Thyroid gland (tissue), 4 donors: ENCODE data around the gene UBA52. TPM values are rescaled to one million over a fixed set of nuclear protein-coding genes. Genes with fewer than 3 reads are reported as not detected.
"Not testable (repeated sequence)": the region's sequence is repeated elsewhere in the genome, so short reads cannot be mapped to it uniquely, and the experiment has no call there.

Experiments
- DNase-seq, 2 donors: peaks; one replicate each; pipeline ENCODE4 v3.0.0-alpha.2; 2019
- H3K27ac ChIP-seq, 3 donors: fragments of 200-600 bp; sonication (generic); 1 replicate in 2 of 3; 2 replicates in 1 of 3; pipeline ENCODE4 v1.5.1; 2016 to 2019; ENCODE audit warnings: mild to moderate bottlenecking in 1 of 3, moderate library complexity in 1 of 3
- H3K27me3 ChIP-seq: fragments of 200-600 bp; sonication (generic); one replicate; pipeline ENCODE4 v1.5.1; 2019
- H3K36me3 ChIP-seq, 2 donors: fragments of 200-600 bp; sonication (generic); one replicate each; pipeline ENCODE4 v1.5.1; 2016 to 2019
- H3K4me1 ChIP-seq, 2 donors: fragments of 200-600 bp; sonication (generic); one replicate each; pipeline ENCODE4 v1.5.1; 2017 to 2019
- H3K4me3 ChIP-seq, 3 donors: fragments of 200-600 bp; sonication (generic); replicated peaks in 1 of 3; 1 replicate in 2 of 3; 2 replicates in 1 of 3; pipeline ENCODE4 v1.5.1; 2016; ENCODE audit warnings: mild to moderate bottlenecking in 1 of 3
- H3K9me3 ChIP-seq: fragments of 200-600 bp; sonication (generic); one replicate; pipeline ENCODE4 v1.5.1; 2017
- CTCF ChIP-seq, 6 experiments: fragments of 200-600 bp in 3 of 6; fragments of 450-650 bp in 3 of 6; sonication (generic) in 3 of 6; IDR thresholded peaks; one replicate each; pipeline ENCODE4 v1.5.1; 2016 to 2019; ENCODE audit warnings: antibody characterized with exemption in 6 of 6, mild to moderate bottlenecking in 2 of 6, inconsistent platforms in 1 of 6, moderate library complexity in 1 of 6
- POLR2A ChIP-seq, 2 donors: fragments of 450-650 bp; IDR thresholded peaks; one replicate each; pipeline ENCODE4 v1.6.1; 2017; ENCODE audit warnings: antibody characterized with exemption in 2 of 2, mild to moderate bottlenecking in 2 of 2, moderate library complexity in 1 of 2
- WGBS, 2 donors: methylation state at CpG; one replicate each; pipeline ENCODE4 v1.1.5; 2017; 5-methylcytosine and 5-hydroxymethylcytosine counted together
- intact Hi-C: fragments of 100-400 bp; cut with DNase I; formaldehyde crosslinking; loops from one replicate; pipeline ENCODE4 v1.15.1; 2023
- total RNA-seq, 4 donors: library from RNA; depleted of rRNA; stranded (reverse); fragments of >200 nt; gene quantifications; one replicate each; pipeline ENCODE4 v1.2.3, GENCODE V29; 2016

Gene UBA52
- total RNA-seq, 4 donors from 2014 or later: 395 to 726 (median 521) TPM

DNA sequence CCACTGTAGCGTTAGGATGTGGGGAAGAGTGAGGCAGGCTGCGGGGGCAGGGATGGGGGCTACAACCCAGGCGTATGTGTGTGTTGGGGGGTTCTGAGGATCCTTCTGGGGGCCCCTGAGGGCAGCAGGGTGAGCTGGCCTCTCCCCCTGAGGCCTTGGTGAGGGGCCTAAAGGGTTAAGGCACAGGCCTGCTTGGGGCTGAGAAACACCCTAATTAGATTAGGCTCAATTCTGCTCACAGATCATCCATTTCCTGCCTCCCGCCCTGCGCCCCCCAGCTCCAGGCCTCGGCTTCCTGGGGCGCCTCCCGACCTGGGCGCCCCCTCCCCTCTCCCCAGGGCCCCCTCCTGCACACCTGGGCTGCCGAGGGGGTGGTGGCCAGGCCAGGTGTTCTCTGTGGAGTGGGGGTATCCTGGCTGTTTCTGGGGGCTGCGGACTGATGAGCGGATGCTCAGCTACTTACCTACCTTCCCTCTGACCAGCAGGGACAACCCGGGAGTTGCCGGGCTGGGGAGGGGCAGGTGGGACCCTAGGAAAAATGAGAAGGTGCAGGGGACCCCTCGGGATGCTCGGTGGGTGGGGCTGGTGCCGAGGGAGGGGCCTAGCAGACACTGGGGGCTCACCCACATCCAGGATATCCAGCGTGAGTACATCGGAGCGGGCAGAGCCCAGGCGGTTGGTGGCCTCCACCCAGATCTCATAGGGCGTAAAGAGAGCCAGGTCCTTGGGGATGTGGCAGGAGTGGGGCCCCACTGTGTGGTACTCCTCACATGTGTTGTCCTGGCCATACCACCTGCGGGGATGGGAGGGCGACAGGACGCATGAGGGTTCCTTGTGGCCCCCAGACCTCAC, 26.4 kb downstream of the UBA52 start:
- intact Hi-C loops: loop anchor here (5.0 kb wide), 1 partner anchor 79 kb away; no protein-coding TSS in a partner anchor
- no peak for TF ChIP-seq CTCF (IDR thresholded peaks at IDR 0.05)
- Histone ChIP-seq H3K27me3 (no peaks in the 10 kb centered on the region), H3K9me3 (no peaks in the 10 kb centered on the region), H3K4me1 (peaks cover 10 to 20% of the 10 kb centered on the region in 2 donors), H3K27ac (no peak overlapping the region), H3K36me3 (no peaks in the 10 kb centered on the region), H3K4me3 (no peak overlapping the region)
- no peak for DNase-seq
- WGBS, 2 donors: 54 to 62% methylated on average over 14 to 25 of the region's 25 CpGs

- Histone ChIP-seq H3K9me3 (no peaks in the 10 kb centered on the region), H3K36me3 (no peaks in the 10 kb centered on the region), H3K4me1 (peaks cover 8 to 16% of the 10 kb centered on the region in 2 donors), H3K4me3 (no peak overlapping the region), H3K27ac (no peak overlapping the region), H3K27me3 (peaks cover 9% of the 10 kb centered on the region)
- DNase-seq: no peak
- intact Hi-C loops: loop anchor here (5.0 kb wide), 1 partner anchor 78 kb away; no protein-coding TSS in a partner anchor
- 72 to 86% methylated on average over 4 to 20 of the region's 20 CpGs for WGBS, 2 donors
- TF ChIP-seq POLR2A (IDR thresholded peaks at IDR 0.05) (no peak), CTCF (IDR thresholded peaks at IDR 0.05) (no peak)
Observed at GRCh38 chr19:18599485-18599884, 27.8 kb downstream of the UBA52 start.

DNA sequence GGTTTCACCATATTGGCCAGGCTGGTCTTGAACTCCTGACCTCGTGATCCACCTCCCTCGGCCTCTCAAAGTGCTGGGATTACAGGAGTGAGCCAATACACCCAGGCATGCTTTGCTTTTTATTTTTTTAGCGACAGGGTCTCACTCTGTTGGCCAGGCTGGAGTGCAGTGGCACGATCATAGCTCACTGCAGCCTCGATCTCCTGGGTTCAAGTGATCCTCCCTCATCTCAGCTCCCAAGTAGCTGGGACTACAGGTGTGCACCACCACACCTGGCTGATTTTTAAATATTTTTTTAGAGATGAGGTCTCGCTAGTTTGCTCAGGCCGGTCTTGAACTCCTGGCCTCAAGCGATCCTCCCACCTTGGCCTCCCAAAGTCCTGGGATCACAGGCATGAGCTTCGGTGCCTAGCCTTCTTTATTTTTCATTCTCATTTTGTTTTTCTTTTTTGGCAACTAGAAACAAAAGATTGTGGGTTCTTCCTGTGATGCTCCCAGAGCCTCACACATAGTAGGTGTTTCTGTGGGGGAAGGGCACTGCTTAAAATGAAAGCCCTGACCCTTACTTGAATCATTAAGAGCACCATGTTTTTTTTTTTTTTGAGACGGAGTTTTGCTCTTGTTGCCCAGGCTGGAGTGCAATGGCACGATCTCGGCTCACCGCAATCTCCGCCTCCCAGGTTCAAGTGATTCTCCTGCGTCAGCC, 29.2 kb downstream of the UBA52 start:
- WGBS, 2 donors: 90 to 93% methylated on average over 15 of the region's 15 CpGs
- H3K4me1 ChIP-seq, DNase-seq, H3K4me3 ChIP-seq, H3K36me3 ChIP-seq, H3K9me3 ChIP-seq, intact Hi-C loops, H3K27ac ChIP-seq: not testable (repeated sequence)
- peaks cover 17% of the 10 kb centered on the region for H3K27me3 ChIP-seq

- no peak for DNase-seq
- WGBS, 2 donors: 71 to 84% methylated on average over 4 of the region's 4 CpGs
- Histone ChIP-seq H3K9me3 (no peaks in the 10 kb centered on the region), H3K27ac (no peak overlapping the region), H3K4me1 (peaks cover 0 to 14% of the 10 kb centered on the region in 2 donors), H3K27me3 (peaks cover 17% of the 10 kb centered on the region), H3K36me3 (no peaks in the 10 kb centered on the region), H3K4me3 (no peak overlapping the region)
- intact Hi-C loops: no loop called here
- TF ChIP-seq CTCF (IDR thresholded peaks at IDR 0.05): no peak
Observed at GRCh38 chr19:18601875-18602274, 30.2 kb downstream of the UBA52 start.

- Histone ChIP-seq H3K4me3 (no peak overlapping the region), H3K9me3 (no peaks in the 10 kb centered on the region), H3K4me1 (peaks cover 7 to 24% of the 10 kb centered on the region in 2 donors), H3K36me3 (no peaks in the 10 kb centered on the region), H3K27me3 (peaks cover 29% of the 10 kb centered on the region), H3K27ac (no peak overlapping the region)
- intact Hi-C loops: no loop called here
- TF ChIP-seq CTCF (IDR thresholded peaks at IDR 0.05): peak in 1 of 6 experiments; percentile 22
- TF ChIP-seq POLR2A (IDR thresholded peaks at IDR 0.05): no peak
- WGBS, 2 donors: 22 to 26% methylated on average over 7 to 8 of the region's 32 CpGs
- no peak for DNase-seq
Observed at GRCh38 chr19:18603255-18603957, 31.7 kb downstream of the UBA52 start.
